Iris pigment epithelial cell (primary cell): ENCODE measurements around the gene NID1.
"Not testable (repeated sequence)": the region's sequence is repeated elsewhere in the genome, so short reads cannot be mapped to it uniquely, and the experiment has no call there.

Source experiments
- DNase-seq: peaks from one replicate; pipeline ENCODE4 v3.0.0-alpha.2; 2011; ENCODE audit warnings: low read depth

Gene NID1

DNA sequence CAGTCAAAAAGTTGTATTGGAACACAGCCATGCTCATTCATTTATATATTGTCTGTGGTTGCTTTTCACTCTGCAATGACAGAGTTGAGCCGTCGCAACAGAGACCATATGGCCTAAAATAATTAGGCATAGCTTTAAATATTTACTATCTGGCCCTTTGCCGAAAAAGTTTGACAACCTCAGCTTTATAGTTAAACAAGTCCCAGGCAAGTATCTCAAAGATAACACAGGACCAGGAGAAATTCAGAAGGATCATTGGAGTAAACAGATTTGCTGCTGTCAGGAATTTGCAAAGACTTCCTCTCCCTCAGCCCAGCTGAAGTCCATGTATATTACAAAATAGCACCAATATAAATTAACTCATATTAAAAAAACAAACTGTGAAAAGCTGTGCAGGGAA, 34.4 kb downstream of the NID1 start:
- no peak for DNase-seq

DNA sequence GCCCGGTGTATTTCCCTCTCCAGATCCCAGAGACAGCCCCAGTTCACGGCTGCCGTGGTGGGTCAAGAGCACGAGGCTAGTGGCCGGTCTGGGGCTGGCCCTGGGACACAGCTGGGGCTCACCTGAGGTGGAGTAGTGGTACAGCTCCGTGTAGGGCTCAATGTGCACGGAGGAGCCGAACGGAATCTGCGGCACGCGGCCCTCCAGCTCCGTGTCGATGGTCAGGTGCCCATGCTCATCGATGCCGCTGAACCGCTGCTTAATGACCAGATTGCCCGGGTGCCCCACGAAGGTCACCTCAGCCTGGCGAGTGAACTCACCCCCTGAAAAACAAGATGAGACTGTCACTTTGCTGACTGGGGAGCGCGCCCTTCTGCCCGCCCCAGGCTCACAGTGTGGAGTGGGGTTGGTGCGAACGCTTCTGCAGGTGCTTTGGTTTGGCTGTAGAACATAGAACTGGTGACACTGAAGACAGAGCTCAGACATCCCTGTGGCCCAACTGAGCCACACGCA, 35.4 kb downstream of the NID1 start:
- DNase-seq: no peak

DNA sequence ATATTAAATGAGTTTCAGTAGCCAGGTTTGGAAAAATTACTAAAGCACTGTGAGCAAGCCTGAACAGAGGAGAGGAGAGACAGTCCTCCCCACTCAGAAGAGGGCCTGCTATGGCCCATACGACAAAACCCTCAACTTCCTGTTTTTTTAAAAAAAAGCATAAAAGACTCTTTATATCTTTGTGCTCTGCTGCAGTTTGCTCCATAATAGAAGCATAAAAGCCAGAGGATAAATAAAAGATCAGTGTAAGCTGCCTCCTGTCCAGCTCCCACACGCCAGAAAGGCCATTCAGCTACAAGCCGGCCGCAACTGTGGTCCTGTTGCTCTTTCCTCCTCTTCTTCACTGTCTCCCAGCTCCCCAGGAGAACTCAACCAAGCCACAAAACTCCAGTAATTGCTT, 37.8 kb downstream of the NID1 start:
- DNase-seq: no peak

DNA sequence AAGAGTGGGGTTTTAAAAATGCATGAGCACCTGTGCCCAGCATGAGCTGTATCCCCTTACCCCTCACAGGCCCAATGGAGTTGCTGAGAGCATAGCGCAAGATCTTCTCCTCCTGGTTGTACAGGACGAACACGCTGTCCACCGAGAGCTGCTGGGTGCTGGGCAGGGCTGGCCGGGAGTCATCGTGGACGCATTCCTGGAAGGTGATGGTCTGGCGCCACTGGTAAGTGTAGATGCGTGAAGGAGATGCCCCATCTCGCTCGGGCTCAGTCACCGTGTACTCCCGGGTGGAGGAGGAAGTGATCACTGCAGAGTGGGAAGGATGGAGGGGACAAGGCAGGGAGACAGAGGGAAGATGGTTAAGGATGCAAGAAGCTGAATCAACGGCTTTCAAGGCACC, 39.1 kb downstream of the NID1 start:
- DNase-seq: no peak

DNA sequence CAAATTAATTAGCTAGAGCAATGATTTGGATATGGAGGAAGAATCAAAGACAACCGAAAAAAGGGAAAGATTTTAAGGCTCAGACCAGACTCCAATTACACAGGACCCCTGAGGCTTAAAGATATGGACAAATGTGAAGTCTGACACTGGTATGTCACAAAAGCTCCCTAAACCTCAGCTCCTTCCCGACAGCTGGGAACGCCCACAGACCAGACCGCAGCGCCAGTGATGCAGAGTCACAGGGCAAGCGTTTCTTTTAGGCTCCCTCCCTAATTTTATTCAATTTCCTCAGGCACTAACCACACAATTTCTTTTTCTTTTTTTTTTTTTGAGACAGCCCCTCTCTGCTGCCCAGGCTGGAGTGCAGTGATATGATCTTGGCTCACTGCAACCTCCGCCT, 40.2 kb downstream of the NID1 start:
- DNase-seq: no peak

DNA sequence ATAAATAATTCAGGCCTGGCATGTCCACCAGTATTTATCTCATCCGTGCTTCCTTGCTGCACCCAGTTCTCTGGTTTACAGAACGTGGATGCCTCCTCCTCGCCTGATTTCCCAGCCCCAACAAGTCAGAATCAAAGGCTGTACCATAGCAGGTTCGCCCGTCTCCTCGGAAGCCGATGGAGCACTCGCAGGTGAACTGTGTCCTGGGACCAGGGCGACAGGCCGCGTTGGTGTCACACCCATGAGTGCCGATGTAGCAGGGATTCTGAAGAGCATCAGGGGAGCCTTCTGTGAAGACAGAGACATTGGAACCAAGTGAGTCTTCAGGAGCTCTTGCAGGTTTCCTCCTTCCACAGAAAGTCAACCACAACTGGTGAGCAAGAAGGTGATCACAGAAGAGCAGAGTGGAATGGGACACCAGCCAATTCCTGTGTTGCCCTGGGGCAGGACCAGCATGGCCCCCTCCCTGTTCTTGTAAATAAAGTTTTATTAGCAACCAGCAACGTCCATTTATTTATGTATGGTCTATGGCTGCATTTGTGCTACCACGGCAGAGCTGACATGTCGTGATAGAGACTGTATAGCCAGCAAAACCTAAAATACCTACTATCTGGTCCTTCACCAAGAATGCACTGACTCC, 40.8 kb downstream of the NID1 start:
- no peak for DNase-seq

DNA sequence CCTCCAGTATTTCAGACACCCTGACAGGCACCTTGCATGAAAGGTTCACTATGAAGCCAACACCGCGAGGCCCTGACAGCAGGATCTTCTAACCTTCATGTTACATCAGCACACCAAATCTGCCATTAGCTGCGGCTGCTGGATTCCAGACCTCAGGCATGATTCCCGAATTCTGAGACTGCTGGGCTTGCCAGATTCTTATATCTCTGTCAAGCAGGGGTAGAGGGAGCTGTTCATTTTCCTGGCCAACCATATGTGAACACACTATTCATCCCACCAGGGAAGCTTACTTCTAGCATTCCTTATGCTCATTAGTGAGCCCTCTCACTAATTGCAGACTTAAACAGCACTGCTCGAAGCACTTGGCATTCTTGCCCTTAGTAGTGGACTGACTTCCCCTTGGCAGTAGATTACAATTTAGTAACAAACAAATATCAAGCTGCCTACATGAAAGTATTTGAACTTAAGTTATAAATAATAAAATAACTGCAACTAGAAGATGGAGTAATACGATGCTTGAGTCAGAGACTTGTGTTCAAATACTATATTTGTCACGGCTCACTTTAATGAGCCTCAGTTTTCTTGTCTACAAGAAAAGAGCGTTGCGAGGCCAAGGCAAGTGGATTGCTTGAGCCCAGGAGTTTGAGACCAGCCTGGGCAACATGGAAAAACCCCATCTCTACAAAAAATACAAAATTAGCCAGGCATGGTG, 43.3 kb downstream of the NID1 start:
- DNase-seq: peak; percentile 43

DNA sequence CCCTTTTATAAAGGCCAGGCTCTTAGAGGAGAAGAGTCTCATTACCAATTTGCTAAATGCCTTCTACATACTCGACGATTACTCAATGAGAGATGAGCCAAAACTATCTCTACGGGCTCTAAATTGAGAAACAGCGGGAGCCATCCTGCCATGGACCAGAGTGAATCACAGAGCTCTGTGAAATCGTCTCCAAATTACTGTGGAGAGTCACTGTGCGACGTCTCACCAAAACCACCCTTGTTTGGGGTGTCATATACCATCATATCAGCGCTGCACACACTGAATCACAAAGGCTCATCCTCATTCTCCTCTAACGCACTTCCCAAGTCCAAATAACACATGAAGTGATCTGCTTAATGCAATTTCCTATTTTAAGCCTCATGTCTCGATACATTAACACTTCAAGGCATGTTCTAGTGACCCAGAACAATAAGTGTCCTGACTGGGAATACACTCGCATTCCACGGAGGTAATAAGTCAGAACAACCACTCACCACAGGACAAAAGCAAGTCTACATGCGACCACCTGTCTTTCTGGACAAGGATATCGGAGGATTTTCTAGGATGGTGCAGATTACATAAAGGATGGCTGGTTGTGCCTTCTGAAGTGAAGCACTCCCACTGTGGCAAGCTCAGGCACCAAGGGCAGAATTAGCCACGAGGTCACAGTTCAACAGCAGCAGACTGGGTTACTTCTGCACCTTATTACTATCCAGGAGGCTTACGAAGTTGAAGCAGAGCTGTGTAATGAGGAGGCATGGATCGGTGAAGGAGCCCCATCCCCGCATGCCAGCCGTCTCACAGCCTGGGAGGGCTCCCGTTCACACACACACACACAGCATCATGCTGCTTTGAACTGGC, 44.3 kb downstream of the NID1 start:
- DNase-seq: peak; percentile 62

DNA sequence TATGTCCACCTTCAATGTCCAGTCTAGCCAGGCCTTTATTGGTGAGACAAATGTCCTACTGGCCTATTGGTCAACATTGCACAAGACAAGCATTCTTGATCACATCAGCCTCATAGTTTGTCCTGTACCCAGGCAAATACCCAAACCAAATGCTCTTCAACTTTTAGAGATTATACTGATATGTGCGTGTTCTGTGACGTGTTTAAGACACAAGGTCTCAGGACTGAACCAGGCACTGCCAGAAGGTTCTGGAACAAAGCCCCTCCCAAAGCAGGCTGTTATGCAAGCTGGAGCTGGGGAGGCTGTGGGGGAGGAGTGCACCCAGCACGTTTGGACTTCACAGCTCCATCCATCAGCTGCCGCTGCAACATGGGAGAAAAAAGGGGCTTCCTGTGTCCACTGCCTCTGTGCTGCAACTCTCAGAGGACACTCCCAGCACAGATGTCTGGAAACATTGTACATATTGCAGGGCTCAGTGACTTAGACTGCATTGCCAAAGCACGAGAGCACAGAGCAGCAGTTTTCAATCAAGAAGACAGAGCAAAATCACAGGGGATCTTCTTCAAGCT, 45.9 kb downstream of the NID1 start:
- peak; percentile 76 for DNase-seq

DNA sequence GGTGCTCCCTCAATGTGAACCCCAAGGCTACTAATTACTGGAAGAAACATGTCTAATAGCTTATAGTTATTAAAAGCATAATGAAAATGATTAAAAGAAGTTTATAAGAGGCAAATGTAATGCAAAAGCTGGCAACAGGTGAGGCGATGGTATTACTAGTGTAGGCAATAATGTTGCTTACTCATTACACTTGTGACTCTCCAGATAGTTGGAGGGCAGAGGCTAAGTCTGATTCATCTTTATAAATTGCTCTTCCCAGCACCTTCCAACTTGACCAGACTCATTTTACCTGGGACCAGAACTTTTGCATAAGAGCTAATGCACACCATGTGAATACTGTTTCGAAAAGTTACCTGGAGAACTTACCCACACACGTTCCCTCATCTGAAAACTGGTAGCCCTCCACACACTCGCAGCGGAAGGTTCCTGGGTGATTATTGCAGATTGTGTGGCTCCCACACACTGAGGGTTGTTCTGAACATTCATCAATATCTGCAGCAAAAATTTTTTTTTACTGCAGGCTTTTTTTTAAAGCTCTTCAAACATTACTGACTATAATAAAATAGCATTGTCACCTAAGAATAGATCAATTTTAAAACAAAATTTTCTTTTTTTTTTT, 48.0 kb downstream of the NID1 start:
- DNase-seq: peak; percentile 63

DNA sequence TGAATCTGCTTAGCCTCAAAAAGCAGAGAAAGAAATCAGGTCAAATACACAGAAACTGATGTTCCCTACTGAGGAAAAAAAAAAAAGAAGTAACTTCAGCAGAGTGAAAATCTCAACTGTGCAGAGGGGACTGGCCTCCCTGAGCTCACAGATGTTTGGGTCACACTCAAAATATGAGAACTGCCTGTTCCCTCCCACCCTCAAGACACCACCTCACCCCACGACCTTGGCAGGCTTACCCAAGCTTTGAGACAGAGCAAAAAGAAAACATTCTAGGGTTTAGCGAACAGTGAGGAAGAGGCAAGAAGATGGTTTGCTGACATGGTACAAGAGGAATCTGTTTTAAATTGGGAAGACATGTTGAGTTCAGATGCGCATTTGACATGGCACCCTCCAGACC, 48.8 kb downstream of the NID1 start:
- DNase-seq: peak; percentile 75

DNA sequence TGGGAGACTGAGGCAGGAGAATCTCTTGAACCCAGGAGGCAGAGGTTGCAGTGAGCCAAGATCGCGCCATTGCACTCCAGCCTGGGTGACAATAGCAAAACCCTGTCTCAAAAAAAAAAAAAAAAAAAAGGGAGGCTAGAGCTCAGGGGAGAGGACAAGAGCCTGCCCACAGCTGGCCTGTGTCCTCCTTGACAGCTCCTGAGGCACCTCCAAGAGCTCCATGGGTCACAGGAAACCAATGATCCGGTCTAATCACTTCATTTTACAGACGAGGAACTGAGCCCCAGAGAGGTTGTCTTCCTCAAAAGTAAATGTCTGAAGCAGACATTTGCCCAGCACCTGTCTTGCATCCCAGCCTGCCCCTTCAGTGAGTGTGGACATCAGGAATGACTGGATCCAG, 49.4 kb downstream of the NID1 start:
- no peak for DNase-seq

DNA sequence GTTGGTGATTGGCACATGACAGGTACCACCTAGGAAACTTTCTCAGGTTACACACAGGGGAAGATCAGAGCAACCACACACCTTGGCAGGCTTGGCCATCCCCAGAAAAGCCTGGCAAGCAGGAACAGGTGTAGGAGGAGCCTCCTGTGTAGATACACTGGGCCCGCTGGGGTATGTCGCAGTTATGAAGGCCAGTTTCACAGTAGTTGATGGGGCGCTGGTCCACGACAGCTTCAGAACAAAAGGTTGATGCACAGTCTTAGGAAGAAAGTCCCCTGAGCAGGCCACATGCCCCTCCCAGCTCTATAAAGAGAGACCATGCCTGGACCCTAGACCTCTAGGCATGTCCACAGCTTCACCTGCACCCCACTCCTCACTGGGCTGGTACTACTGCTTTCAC, 51.6 kb downstream of the NID1 start:
- DNase-seq: no peak

DNA sequence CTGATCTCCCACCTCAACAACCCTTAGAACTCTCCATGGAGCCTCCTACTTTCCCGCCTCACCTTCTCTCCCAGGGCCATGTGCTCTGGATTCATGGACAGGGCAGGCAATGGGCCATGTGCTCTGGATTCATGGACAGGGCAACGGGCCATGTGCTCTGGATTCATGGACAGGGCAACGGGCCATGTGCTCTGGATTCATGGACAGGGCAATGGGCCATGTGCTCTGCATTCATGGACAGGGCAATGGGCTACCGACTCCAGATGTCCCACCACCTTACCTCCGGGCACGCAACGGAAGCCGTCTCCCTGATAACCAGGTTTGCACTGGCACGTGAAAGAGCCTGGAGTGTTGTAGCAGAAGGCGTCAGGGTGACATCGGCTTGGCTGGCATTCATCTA, 53.2 kb downstream of the NID1 start:
- no peak for DNase-seq

DNA sequence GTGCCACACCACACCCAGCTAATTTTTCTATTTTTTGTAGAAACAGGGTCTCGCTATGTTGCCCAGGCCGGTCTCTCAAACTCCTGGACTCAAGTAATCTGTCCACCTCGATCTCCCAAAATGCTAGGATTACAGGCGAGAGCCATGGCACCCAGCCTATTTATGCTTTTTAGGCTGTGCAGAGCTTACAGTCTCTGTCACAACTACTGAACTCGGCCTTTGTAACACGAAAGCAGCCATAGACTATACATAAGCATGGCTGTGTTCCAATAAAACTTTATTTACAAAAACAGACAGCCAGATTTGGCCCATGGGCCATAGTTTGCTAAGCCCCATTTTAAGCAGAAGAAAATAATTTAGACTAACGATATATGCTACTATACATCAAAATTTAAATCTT, 54.4 kb downstream of the NID1 start:
- DNase-seq: peak; percentile 29

DNA sequence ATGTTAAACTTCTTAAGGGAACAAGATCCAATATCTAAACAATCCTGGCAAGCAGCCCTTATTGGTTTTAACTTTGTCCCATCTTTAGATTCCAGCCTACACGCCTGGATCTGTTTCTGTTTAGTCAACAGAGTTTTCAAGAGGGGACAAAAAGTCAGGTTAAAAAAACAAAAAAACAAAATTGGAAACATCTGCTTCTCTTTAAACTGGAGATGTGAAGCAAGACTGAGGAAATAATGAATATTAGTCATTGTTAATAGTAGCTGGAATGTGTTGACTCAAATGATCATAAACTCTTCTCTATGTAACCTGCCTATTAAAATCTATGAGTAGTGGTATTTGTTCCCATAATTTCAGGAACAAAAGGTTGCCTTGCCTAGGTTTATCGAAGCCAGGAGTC, 55.0 kb downstream of the NID1 start:
- peak; percentile 90 for DNase-seq

DNA sequence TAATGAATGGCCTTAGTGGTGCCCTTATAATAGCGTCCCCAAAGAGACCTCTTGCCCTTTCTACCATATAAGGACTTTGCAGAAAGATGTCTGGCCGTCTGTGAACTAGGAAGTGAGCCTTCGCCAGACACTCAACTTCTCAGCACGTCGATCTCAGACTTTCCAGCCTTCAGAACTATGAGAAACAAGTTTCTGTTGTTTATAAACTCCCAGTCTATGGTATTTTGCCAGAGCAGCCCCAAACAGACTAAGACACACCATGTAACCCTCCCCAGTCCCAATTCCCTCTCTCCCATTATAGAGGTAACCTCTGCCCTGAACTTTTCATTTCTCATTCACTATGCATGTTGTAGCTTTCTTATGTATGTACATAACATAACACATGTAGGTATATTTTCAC, 55.7 kb downstream of the NID1 start:
- peak; percentile 86 for DNase-seq

DNA sequence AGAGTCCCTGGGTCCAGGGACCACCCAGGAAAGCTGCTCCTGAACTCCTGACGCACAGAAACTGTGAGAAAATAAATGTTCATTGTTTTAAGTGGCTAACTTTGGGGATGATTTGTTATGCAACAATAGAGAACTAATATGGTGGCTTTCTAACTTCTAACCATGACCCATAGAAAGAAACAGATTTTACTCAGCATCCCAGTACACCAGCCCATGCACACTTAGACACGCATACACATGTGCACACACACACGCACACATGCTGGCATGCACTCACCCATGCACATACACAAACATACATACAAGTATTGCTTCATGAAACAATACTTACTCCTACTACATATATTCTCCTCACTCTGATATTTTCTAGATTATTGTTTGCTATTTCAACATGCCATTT, 57.1 kb downstream of the NID1 start:
- no peak for DNase-seq

DNA sequence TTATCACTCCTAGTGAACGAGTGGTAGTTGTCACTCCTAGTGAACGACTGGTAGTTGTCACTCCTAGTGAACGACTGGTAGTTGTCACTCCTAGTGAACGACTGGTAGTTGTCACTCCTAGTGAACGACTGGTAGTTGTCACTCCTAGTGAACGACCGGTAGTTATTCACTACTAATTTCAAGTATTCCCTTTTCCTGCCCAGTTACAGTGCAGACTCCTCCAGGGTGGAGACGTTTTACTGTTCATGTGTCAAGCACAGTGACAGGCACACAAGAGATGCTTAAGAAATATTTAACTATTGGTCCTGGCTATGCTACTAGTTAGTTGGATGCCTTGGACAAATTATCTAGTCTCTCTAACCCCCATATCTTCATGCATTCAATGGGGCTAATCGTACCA, 61.8 kb downstream of the NID1 start:
- DNase-seq: not testable (repeated sequence)

DNA sequence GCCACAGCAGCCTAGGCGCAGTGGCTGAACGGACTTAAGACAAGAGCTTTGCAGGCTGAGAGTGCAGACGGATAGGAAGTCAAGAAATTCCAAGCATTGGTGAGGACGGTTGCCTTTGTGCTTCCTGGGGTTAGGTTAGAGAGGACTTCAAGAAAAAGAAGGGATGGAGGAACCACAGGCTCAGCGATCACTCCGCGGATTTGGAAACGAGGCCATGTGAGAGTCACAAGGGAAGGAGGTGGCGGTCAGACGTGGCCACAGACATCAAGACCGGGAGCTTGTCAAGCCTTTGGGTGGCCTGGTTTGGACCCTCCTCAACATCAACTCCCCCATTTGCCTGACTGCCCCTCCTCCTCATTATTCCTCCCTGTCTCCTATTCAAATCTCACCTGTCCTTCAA, 62.3 kb downstream of the NID1 start:
- no peak for DNase-seq

DNA sequence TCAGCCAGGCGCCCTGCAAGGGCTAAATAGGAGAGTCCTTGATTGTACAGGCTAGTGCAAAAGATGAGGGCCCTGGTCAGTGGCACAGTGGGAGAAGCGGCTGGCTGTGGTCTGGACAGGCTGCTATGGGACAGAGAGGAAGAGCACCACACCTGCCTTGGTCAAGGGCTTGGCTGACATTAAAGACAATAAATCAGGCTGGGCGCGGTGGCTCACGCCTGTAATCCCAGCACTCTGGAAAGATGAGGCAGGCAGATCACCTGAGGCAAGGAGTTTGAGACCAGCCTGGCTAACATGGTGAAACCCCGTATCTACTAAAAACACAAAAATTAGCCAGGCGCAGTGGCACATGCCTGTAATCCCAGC, 62.9 kb downstream of the NID1 start:
- no peak for DNase-seq

DNA sequence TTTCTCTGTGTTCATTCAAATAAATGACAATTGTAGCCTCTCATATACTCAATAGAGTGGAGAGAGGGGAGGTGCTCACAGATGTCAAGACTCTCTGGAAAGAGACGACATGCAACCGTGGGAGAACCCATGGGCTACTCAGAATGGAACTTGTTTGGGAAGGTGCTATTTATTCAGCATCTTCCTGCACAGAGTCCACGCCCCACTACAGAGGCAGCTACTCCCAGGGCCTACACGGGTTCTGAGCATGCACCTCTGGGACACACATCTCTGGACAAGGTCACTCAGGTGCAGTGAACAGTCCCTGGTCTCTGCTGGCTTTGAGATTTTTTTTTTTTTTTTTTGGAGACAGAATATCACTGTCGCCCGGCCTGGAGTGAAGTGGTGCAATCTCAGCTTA, 64.1 kb downstream of the NID1 start:
- no peak for DNase-seq
